ENCODE results near the gene PCDHB7.
"Not testable (repeated sequence)": the region's sequence is repeated elsewhere in the genome, so short reads cannot be mapped to it uniquely, and the experiment has no call there.

DNA sequence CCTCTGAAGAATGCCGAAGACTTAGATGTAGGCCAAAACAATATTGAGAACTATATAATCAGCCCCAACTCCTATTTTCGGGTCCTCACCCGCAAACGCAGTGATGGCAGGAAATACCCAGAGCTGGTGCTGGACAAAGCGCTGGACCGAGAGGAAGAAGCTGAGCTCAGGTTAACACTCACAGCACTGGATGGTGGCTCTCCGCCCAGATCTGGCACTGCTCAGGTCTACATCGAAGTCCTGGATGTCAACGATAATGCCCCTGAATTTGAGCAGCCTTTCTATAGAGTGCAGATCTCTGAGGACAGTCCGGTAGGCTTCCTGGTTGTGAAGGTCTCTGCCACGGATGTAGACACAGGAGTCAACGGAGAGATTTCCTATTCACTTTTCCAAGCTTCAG is 42.1 kb downstream of the PCDHB7 start:
- not testable (repeated sequence) for TF ChIP-seq ZNF274 (IDR thresholded peaks at IDR 0.05; ENCODE audit: low read depth, low read length); YY1 (IDR thresholded peaks at IDR 0.05; ENCODE audit: insufficient read depth, insufficient read length)

Measured in NT2/D1 (cell line).